GM21528 (cell line): Measurements from ENCODE around the gene RREB1.
"Not testable (repeated sequence)": the region's sequence is repeated elsewhere in the genome, so short reads cannot be mapped to it uniquely, and the experiment has no call there.

Source experiments
- ATAC-seq: cut with Tn5 transposase; IDR thresholded peaks from one replicate; pipeline ENCODE4 v1.9.1; 2021; ENCODE audit warnings: mild to moderate bottlenecking, moderate library complexity; ENCODE audit not compliant: unreplicated experiment, low FRiP score

The RREB1 gene

GRCh38 chr6:7142918-7143475 is 35.2 kb downstream of the RREB1 start:
- no peak for ATAC-seq

DNA sequence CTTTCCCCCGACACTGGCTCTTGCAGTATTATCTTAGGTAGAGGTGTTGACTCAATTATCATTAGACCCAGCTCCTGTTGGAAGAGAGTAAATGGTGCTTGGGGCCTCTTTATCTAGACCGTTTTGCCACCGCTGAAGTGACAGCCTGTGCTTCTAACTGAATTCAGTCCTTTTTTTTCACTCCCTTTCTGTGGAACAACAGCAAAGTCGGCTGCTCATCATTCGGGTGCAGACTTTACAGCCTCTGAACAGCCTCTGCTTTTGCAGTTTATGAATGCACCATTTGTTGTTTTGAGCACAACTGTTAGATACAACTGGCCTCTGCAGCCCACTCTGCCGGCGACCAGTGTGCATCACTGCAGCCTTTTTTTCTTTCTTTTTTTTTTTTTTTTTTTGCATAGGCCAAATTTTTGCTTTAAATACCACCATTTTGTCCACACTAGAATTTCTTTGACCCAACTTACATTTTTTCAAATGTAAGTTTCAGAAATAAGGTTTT is 35.8 kb downstream of the RREB1 start:
- ATAC-seq, result no peak

DNA sequence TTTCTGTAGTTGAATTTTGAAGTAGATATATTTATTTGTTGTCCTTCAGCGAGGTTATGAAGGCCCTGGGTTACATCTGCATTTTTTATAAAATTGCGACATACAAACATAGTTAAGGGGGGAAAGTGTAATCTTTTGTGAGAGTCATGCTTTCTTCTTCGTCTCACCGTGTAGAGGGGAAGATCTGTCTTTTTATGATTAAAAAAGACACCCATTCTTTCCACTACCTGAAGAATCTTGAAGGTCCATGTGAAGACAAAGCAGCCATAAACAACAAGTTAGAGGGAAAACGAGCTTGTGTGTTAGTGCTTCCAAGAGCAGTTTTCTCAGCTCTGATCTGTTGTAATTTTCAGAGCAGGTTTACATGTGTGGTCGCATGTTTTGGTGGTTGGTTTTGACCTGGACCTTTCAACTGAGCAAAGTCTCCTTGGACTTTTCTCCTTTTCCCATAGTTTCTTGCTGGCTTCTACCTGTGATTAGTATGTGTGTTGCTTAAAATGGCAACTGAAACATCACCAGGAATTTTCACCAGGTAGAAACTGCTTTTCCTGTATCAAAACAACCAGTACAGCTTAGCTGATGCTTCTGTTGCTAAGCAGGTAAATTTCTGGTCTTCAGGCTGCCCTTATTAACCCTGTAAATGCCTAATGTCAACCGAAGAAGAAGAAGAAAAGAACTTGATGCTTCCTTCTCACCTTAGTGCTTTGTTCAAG is 37.3 kb downstream of the RREB1 start:
- no peak for ATAC-seq

DNA sequence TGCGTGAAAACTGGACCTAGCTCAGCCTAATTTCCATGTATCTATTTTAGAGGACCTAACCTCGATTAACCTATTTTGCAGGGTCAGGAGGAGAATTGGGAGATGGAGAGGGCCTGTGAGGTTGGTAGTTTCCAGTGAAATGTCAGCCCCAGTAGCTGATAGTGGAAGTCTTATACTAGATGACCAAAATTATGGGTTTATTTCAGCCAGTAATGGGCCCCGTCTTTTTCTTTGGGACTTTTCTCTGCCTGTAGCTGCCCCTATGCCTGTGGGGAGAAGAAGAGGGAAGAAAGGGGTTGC is 37.8 kb downstream of the RREB1 start:
- no peak for ATAC-seq

DNA sequence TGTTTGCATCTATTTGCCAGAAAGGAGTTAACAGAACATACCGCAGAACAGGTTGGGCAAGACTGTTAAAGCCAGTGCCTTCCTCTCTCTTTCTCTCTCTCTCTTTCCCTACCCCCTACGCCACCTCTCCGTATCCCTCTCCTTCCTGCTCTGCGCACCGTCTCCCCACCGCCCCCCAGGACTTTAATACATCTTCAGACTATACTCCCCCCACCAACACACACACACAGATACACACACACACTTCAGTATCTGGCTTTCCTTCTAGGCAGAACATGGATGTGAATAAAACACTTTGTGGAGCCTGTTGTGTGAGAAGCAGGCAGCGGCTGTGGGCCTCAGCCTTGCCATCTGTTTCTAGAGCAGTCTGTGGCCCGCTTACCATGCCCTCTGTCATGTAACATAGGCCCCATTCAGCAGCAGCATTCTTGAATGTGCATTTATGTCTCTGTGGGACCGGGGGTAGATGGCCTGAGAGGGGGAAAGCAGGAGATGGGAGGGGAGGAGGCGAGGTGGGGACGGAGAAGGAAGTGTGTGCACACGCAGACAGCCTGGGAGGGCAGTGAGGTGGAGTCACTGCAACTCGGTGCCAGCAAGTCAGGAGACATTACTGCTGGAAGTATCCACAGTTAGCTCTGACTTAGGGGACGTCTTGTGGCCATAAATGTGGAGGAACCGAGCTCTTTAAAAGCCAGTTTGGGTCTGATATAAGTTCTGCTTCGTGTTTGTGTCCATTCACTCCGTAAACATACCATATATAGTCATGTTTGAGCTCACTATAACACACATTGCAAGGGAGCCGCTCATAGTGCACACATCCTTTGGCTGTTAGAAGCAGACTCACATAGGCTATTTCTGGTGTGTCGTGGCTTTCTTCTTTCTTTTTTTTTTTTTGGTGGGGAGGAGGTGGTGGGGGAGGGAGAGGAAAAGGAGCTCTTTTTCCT is 38.4 kb downstream of the RREB1 start:
- ATAC-seq, result no peak

GRCh38 chr6:7147051-7147671 is 39.4 kb downstream of the RREB1 start:
- no peak for ATAC-seq

- no peak for ATAC-seq
These were observed 40.5 kb downstream of the RREB1 start for GRCh38 chr6:7148100-7148822.

- ATAC-seq, result no peak
These were observed 42.8 kb downstream of the RREB1 start for GRCh38 chr6:7150381-7151064.

DNA sequence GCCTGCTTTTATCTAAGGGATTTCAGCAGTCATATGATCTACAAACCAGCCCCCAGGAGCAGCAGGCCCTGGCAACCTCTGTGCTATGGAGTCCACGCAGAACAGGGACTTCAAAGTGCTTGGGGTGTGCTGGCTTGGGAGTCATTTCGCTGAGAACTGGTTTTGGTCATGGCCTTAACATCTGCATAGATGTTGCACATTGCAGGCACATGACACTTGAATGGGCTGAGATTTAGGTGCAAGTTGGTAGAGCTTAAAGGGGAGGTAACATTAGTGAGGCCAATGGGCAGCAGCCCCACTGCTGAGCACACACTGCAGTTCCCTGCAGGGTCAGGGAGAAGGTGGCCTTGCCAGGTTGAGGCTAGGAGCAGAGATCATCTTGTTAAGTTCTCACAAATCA is 43.6 kb downstream of the RREB1 start:
- no peak for ATAC-seq

GRCh38 chr6:7152462-7152861 is 44.7 kb downstream of the RREB1 start:
- no peak for ATAC-seq

- no peak for ATAC-seq
These were observed 46.0 kb downstream of the RREB1 start for GRCh38 chr6:7153789-7154188.

- peak; percentile 69 for ATAC-seq
These were observed 46.8 kb downstream of the RREB1 start for GRCh38 chr6:7154341-7155139.

DNA sequence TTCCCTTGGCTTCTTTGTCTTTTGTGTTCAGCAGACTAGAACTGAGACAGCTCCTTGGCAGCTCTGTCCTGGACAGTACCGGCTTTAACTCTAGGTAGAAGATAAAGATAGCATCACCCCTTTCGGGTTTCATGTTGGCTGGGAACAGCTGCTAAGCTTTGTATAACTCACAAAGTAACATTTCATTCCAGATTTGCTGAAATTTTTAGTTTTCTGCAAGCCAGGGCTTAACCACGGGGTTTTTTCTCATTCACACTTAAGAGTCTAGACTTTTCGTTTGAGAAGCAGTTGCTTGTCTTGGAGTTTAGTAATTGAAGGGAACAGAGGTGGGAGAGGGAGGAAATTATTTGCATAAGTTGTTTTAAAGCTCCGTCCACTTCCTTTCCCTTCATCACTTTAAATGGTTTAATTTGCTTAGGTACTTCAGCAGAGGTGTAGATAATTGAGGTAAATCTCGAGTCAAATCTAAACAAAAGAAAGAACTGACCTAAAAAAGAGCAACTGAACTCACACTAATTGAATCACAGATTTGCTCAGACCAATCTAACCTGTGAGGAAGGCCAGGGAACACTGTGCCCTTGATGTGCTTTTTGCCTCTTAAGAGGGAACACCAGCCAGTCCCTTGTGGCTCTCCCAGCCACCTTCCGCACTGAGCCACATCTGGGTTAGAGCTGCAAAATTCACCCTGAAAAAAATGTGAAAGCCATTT is 48.3 kb downstream of the RREB1 start:
- ATAC-seq, result peak; percentile 45

DNA sequence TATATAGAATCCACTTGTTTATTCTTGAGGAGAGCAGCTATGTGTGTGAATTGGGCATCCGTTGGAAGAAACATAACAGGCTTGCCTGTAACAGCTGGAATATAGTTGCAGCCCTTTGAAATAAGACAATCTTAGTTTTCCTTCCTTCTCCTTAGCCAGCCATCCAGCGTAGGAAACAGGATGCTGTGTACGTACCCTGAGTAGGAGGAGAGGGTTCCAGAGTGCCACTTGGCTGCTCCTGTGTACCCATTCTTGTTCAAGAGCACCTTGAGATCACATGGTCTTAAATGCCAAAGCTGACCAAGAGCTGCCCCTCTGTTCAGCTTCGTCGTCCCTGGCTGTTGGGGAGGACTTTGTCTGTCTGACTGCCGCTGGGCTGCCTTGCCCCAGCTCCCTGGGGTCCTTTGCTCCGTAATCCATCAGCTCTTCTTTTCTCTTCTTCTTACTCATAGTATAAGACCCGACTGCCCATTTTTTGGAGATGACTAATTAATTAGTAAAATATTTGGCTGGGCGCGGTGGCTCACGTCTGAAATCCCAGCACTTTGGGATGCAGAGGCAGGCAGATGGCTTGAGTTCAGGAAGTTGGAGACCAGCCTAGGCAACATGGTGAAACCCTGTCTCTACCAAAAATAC is 49.0 kb downstream of the RREB1 start:
- no peak for ATAC-seq

- ATAC-seq, result not testable (repeated sequence)
These were observed 49.5 kb downstream of the RREB1 start for GRCh38 chr6:7157307-7157706.

DNA sequence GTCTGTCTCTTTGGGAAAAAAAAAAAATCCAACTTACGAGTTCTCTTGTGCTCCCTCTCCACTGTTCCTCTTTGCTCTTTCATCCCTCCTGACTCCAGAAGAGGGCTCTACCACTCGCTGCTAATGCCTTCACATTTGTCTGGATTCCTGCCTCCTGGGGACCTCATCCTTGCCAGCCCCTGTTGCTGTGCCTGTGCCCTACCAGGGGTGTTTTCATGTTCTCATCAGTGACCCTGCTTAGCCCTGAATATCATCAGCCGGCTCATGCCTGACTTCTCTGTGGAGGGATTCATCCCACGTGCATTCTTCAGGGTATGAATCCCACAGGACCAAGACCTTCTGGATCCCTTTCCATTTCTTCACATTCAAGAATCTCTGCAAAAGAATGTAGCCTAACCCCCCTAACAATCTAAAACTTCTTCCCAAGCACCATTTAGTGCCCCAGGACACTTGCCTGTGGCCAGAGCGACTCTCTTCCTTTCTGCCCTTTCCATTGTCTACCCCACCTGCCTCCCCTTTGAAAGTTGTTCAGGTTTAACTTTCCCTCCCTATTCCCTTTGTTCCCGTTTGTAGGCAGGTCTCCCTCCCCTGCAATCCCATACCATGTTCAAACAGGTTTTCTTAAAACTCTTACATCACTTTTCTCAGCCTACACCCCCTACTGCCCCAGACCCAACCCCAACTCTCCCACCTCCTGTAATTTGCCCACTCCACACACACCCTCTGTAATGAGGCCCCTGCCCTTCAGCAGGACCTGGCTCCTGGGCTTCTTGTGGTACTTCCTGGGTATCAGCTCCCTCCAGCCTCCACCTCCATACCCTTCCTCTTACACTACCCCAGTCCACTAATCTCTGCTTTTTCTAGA is 50.2 kb downstream of the RREB1 start:
- no peak for ATAC-seq
